AG04450 (cell line): Measurements from ENCODE around the gene LTO1. TPM values are rescaled to one million over a fixed set of nuclear protein-coding genes. Genes with fewer than 3 reads are reported as not detected.

Experiments
- CTCF ChIA-PET: fragments of 300-600, 350-600 bp; formaldehyde crosslinking; extraction: SDS; loops from one replicate; lab custom pipeline; 2022; ENCODE audit warnings: antibody characterized with exemption, inconsistent platforms; lab: Charles Lee
- POLR2A ChIA-PET: fragments of 350-600 bp; formaldehyde crosslinking; extraction: SDS; loops from one replicate; lab custom pipeline; 2021; ENCODE audit warnings: antibody characterized with exemption, inconsistent platforms; lab: Yijun Ruan, JAX
- DNase-seq: peaks from one replicate; pipeline ENCODE4 v3.0.0-alpha.2; 2011; ENCODE audit warnings: low read depth, low spot score
- H3K27ac ChIP-seq: one replicate; pipeline ENCODE4 v1.5.1; 2012; ENCODE audit warnings: low read depth, low read length, control low read depth
- H3K27me3 ChIP-seq: one replicate; pipeline ENCODE4 v1.6.0; 2012; ENCODE audit warnings: low read length; ENCODE audit not compliant: control insufficient read depth, insufficient read depth
- H3K4me3 ChIP-seq: 2 replicates; pipeline ENCODE4 v1.5.1; 2011; ENCODE audit warnings: mild to moderate bottlenecking, low read depth, low read length, control low read depth
- H3K9me3 ChIP-seq: 2 replicates; pipeline ENCODE4 v1.5.1; 2012; ENCODE audit warnings: low read length; ENCODE audit not compliant: control insufficient read depth, insufficient read depth
- CTCF ChIP-seq: IDR thresholded peaks from 2 replicates; pipeline ENCODE4 v1.5.1; 2011; ENCODE audit warnings: low read depth, low read length, control low read depth, inconsistent platforms
- polyA plus RNA-seq: library from polyadenylated mRNA; depleted of rRNA; stranded (reverse); fragments of >200 nt; gene quantifications from 2 replicates; pipeline ENCODE4 v1.2.3, GENCODE V29; 2011

LTO1 gene
- polyA plus RNA-seq, 1 experiment, result 18.3 TPM

- no peak for TF ChIP-seq CTCF
- no peak overlapping the region for H3K4me3 ChIP-seq
- peaks cover 3% of the 10 kb centered on the region; the same call in 1 of the 2 replicates for H3K9me3 ChIP-seq
- ChIA-PET CTCF (interaction anchor here (1.3 to 2.5 kb wide), 2 partner anchors 14 to 555 kb away, joined by 5 to 6 read pairs; no protein-coding TSS in a partner anchor), POLR2A (interaction anchor here (0.6 to 1.7 kb wide), 2 partner anchors 12 to 276 kb away, joined by 3 to 5 read pairs; no protein-coding TSS in a partner anchor)
- no peak for DNase-seq
- H3K27ac ChIP-seq, result no peak overlapping the region
- no peaks in the 10 kb centered on the region for H3K27me3 ChIP-seq
These were observed 18.4 kb downstream of the LTO1 start for GRCh38 chr11:69656536-69657455.

GRCh38 chr11:69655479-69656428 is 19.4 kb downstream of the LTO1 start:
- no peak for TF ChIP-seq CTCF
- POLR2A ChIA-PET, result interaction anchor here (1.2 to 1.7 kb wide), 3 partner anchors 9 to 554 kb away, joined by 3 to 5 read pairs (median 4); no protein-coding TSS in a partner anchor
- Histone ChIP-seq H3K4me3 (no peak overlapping the region), H3K27me3 (no peaks in the 10 kb centered on the region), H3K27ac (peak overlapping the region; percentile 2), H3K9me3 (peaks cover 3% of the 10 kb centered on the region; the same call in 1 of the 2 replicates)
- CTCF ChIA-PET, result interaction anchor here (0.7 to 2.5 kb wide), 3 partner anchors 15 to 565 kb away, joined by 5 to 6 read pairs (median 6); no protein-coding TSS in a partner anchor
- DNase-seq, result no peak

- peaks cover 3% of the 10 kb centered on the region; the same call in 1 of the 2 replicates for H3K9me3 ChIP-seq
- no peak for TF ChIP-seq CTCF
- H3K4me3 ChIP-seq, result no peak overlapping the region
- no peak for DNase-seq
- CTCF ChIA-PET, result interaction anchor here (0.7 to 2.5 kb wide), 2 partner anchors 553 to 565 kb away, joined by 6 read pairs; no protein-coding TSS in a partner anchor
- peak overlapping the region; percentile 21 for H3K27ac ChIP-seq
- POLR2A ChIA-PET, result interaction anchor here (1.2 to 1.7 kb wide), 3 partner anchors 8 to 554 kb away, joined by 3 to 5 read pairs (median 4); no protein-coding TSS in a partner anchor
- no peaks in the 10 kb centered on the region for H3K27me3 ChIP-seq
These were observed 20.3 kb downstream of the LTO1 start for GRCh38 chr11:69654660-69655478.

- Histone ChIP-seq H3K4me3 (no peak overlapping the region), H3K9me3 (peaks cover 3% of the 10 kb centered on the region; the same call in 1 of the 2 replicates), H3K27ac (peak overlapping the region; percentile 21), H3K27me3 (no peaks in the 10 kb centered on the region)
- CTCF ChIA-PET, result no interaction called here
- no peak for TF ChIP-seq CTCF
- POLR2A ChIA-PET, result interaction anchor here (1.4 to 1.8 kb wide), 2 partner anchors 10 to 553 kb away, joined by 4 read pairs; no protein-coding TSS in a partner anchor
- no peak for DNase-seq
These were observed 21.0 kb downstream of the LTO1 start for GRCh38 chr11:69654001-69654659.
